B cell (primary cell): ENCODE data around the gene VAV3. TPM values are rescaled to one million over a fixed set of nuclear protein-coding genes. Genes with fewer than 3 reads are reported as not detected.

Experiments
- ATAC-seq: fragments of 200-7000 bp; cut with Tn5 transposase; one replicate; pipeline ENCODE4 v1.10.0; 2021; ENCODE audit warnings: low read depth, mild to moderate bottlenecking, moderate number of reproducible peaks, moderate library complexity
- CTCF ChIA-PET: fragments of 350-600 bp; sonication (Branson Sonifier 250); formaldehyde crosslinking; loops from one replicate; lab custom pipeline; 2021; ENCODE audit warnings: antibody characterized with exemption, inconsistent platforms; lab: Charles Lee
- POLR2A ChIA-PET: fragments of 350-600 bp; sonication (Branson Sonifier 250); formaldehyde crosslinking; loops from one replicate; lab custom pipeline; 2021; ENCODE audit warnings: antibody characterized with exemption; lab: Charles Lee
- DNase-seq: peaks from one replicate; pipeline ENCODE4 v3.0.0; 2013
- H2AFZ ChIP-seq: 2 replicates; pipeline ENCODE4 v1.6.1; 2012; ENCODE audit warnings: mild to moderate bottlenecking, low read depth, low read length; ENCODE audit not compliant: insufficient read depth, poor library complexity, severe bottlenecking
- H3K27ac ChIP-seq, 2 donors: 1 replicate in 1 of 2; 2 replicates in 1 of 2; pipeline ENCODE4 v1.5.1; 2012 to 2013; ENCODE audit warnings: low read length in 2 of 2, mild to moderate bottlenecking in 2 of 2, moderate library complexity in 1 of 2
- H3K27me3 ChIP-seq, 4 experiments: fragments of 200-600 bp in 1 of 4; sonication (generic) in 1 of 4; replicated peaks in 1 of 4; 1 replicate in 2 of 4; 2 replicates in 2 of 4; pipeline versions ENCODE4 v1.6.1 to v1.7.0; 2013 to 2016; ENCODE audit warnings: low read length in 3 of 4, mild to moderate bottlenecking in 2 of 4, mixed read lengths in 1 of 4, moderate library complexity in 1 of 4; ENCODE audit not compliant: insufficient read depth in 4 of 4, control insufficient read depth in 3 of 4; ENCODE audit errors: control extremely low read depth in 1 of 4
- H3K36me3 ChIP-seq, 2 experiments: replicated peaks in 1 of 2; 1 replicate in 1 of 2; 2 replicates in 1 of 2; pipeline versions ENCODE4 v1.6.1 to v1.7.1; 2013; ENCODE audit warnings: low read length in 1 of 2; ENCODE audit not compliant: insufficient read depth in 2 of 2, control insufficient read depth in 1 of 2; ENCODE audit errors: control extremely low read depth in 1 of 2, extremely low read depth in 1 of 2
- H3K4me1 ChIP-seq, 2 donors: fragments of 200-600 bp in 1 of 2; sonication (generic) in 1 of 2; 1 replicate in 1 of 2; 2 replicates in 1 of 2; pipeline versions ENCODE4 v1.5.1 to v1.6.1; 2013 to 2017; ENCODE audit warnings: low read length in 2 of 2; ENCODE audit not compliant: control insufficient read depth in 2 of 2, insufficient read depth in 2 of 2
- H3K4me2 ChIP-seq: replicated peaks from 2 replicates; pipeline ENCODE3; 2012; ENCODE audit warnings: mild to moderate bottlenecking, low read depth, low read length; ENCODE audit not compliant: poor library complexity, severe bottlenecking
- H3K4me3 ChIP-seq, 5 experiments: fragments of 200-600 bp in 1 of 5; sonication (generic) in 1 of 5; 1 replicate in 3 of 5; 2 replicates in 2 of 5; pipeline versions ENCODE4 v1.5.1 to v1.7.0; 2011 to 2016; ENCODE audit warnings: low read length in 4 of 5, mild to moderate bottlenecking in 4 of 5, low read depth in 2 of 5, control low read depth in 1 of 5, moderate library complexity in 1 of 5; ENCODE audit not compliant: insufficient read depth in 1 of 5; ENCODE audit errors: control extremely low read depth in 1 of 5, extremely low read depth in 1 of 5
- H3K79me2 ChIP-seq: fragments of 200-600 bp; sonication (generic); one replicate; pipeline ENCODE4 v1.6.0; 2016; ENCODE audit warnings: low read length; ENCODE audit not compliant: control insufficient read depth, insufficient read depth
- H3K9ac ChIP-seq: fragments of 200-600 bp; sonication (generic); 2 replicates; pipeline ENCODE4 v1.6.1; 2017; ENCODE audit warnings: mild to moderate bottlenecking, low read length, moderate library complexity
- H3K9me3 ChIP-seq, 3 donors: one replicate each; pipeline versions ENCODE4 v1.6.1 to v1.7.1; 2013; ENCODE audit warnings: low read length in 2 of 3; ENCODE audit not compliant: control insufficient read depth in 2 of 3, insufficient read depth in 1 of 3; ENCODE audit errors: control extremely low read depth in 1 of 3
- H4K20me1 ChIP-seq: 2 replicates; pipeline ENCODE4 v1.6.0; 2012; ENCODE audit warnings: mild to moderate bottlenecking, low read length; ENCODE audit not compliant: insufficient read depth, control insufficient read depth, poor library complexity, severe bottlenecking
- H3K27ac Mint-ChIP-seq: one replicate; pipeline ENCODE4 v1.8.0; 2021; ENCODE audit warnings: mixed read lengths
- H3K27me3 Mint-ChIP-seq: one replicate; pipeline ENCODE4 v1.8.0; 2021; ENCODE audit warnings: mixed read lengths
- H3K4me1 Mint-ChIP-seq: one replicate; pipeline ENCODE4 v1.8.0; 2021; ENCODE audit warnings: mixed read lengths
- H3K4me3 Mint-ChIP-seq: one replicate; pipeline ENCODE4 v1.8.0; 2021; ENCODE audit warnings: mixed read lengths
- H3K9me3 Mint-ChIP-seq: one replicate; pipeline ENCODE4 v1.8.0; 2022; ENCODE audit warnings: mixed read lengths; ENCODE audit not compliant: insufficient read depth
- CTCF ChIP-seq: fragments of 200-600 bp; IDR thresholded peaks from one replicate; pipeline ENCODE4 v1.8.0; 2022; ENCODE audit warnings: antibody characterized with exemption, mild to moderate bottlenecking
- EZH2 ChIP-seq: IDR thresholded peaks from 2 replicates; pipeline ENCODE4 v1.6.1; 2012; ENCODE audit warnings: borderline replicate concordance, low read depth, mild to moderate bottlenecking, moderate library complexity, low read length; ENCODE audit not compliant: insufficient read depth, poor library complexity, severe bottlenecking
- WGBS: methylation state at CpG from one replicate; pipeline ENCODE4 v1.1.5; 2013; ENCODE audit warnings: missing lambda C conversion rate; ENCODE audit not compliant: insufficient coverage; 5-methylcytosine and 5-hydroxymethylcytosine counted together
- intact Hi-C: fragments of 100-400 bp; cut with micrococcal nuclease; formaldehyde crosslinking; loops from one replicate; pipeline ENCODE4 v1.10.0; 2022
- polyA plus RNA-seq: library from polyadenylated mRNA; depleted of rRNA; stranded (reverse); fragments of >200 nt; gene quantifications from 2 replicates; pipeline ENCODE4 v1.2.3, GENCODE V29; 2012
- total RNA-seq, 2 donors: library from RNA; stranded (reverse); fragments of 120-200 nt in 1 of 2; gene quantifications; 1 replicate in 1 of 2; 2 replicates in 1 of 2; pipeline versions ENCODE4 v1.2.3 to v1.2.4, GENCODE V29; 2013 to 2022

VAV3 gene
- total and polyA plus RNA-seq, 2 donors (not counting 1 experiment from before 2014, with no cell fraction given): 14.8 to 32.5 TPM

GRCh38 chr1:107647012-107647411 lies 318.0 kb downstream of the VAV3 start:
- Histone ChIP-seq H3K36me3 (peaks cover 3 to 8% of the 10 kb centered on the region in 2 experiments), H3K4me2 (no peak overlapping the region), H3K4me1 (no peaks in the 10 kb centered on the region), H3K4me3 (no peak overlapping the region), H3K27me3 (no peaks in the 10 kb centered on the region), H4K20me1 (no peaks in the 10 kb centered on the region), H2AFZ (no peak overlapping the region), H3K79me2 (no peaks in the 10 kb centered on the region), H3K27ac (no peak overlapping the region), H3K9me3 (no peaks in the 10 kb centered on the region), H3K9ac (no peak overlapping the region)
- H3K27me3 Mint-ChIP-seq: no peaks in the 10 kb centered on the region
- no CpG with 5 or more reads among the region's 2 CpGs for WGBS
- intact Hi-C loops: no loop called here
- ChIA-PET POLR2A (no interaction called here), CTCF (no interaction called here)
- TF ChIP-seq EZH2 (no peak), CTCF (no peak)
- peaks cover 8% of the 10 kb centered on the region for H3K4me1 Mint-ChIP-seq
- H3K9me3 Mint-ChIP-seq: no peaks in the 10 kb centered on the region
- H3K4me3 Mint-ChIP-seq: no peak overlapping the region
- ATAC-seq: no peak
- no peak for DNase-seq
- H3K27ac Mint-ChIP-seq: no peak overlapping the region

GRCh38 chr1:107643766-107644165 lies 321.2 kb downstream of the VAV3 start:
- Histone ChIP-seq H4K20me1 (no peaks in the 10 kb centered on the region), H3K4me1 (no peaks in the 10 kb centered on the region), H3K9me3 (no peaks in the 10 kb centered on the region), H3K36me3 (peaks cover 7 to 24% of the 10 kb centered on the region in 2 experiments), H3K79me2 (no peaks in the 10 kb centered on the region), H3K27ac (peak overlapping the region in 1 of 2 donors; percentile 31), H3K4me2 (no peak overlapping the region), H3K4me3 (no peak overlapping the region), H2AFZ (no peak overlapping the region), H3K9ac (no peak overlapping the region), H3K27me3 (no peaks in the 10 kb centered on the region)
- ChIA-PET CTCF (no interaction called here), POLR2A (no interaction called here)
- Mint-ChIP-seq H3K27ac (peak overlapping the region; percentile 56), H3K4me3 (no peak overlapping the region), H3K9me3 (no peaks in the 10 kb centered on the region), H3K27me3 (no peaks in the 10 kb centered on the region), H3K4me1 (peaks cover 8% of the 10 kb centered on the region)
- 10% methylated on average over 1 of the region's 1 CpG for WGBS
- no peak for ATAC-seq
- intact Hi-C loops: no loop called here
- DNase-seq: no peak
- TF ChIP-seq CTCF (no peak), EZH2 (no peak)
